ENCODE results near the gene MPC1.
"Not testable (repeated sequence)": the region's sequence is repeated elsewhere in the genome, so short reads cannot be mapped to it uniquely, and the experiment has no call there.

GRCh38 chr6:166392755-166393534 lies 10.2 kb upstream of the MPC1 start:
- not testable (repeated sequence) for TF ChIP-seq POLR2A (IDR thresholded peaks at IDR 0.05; ENCODE audit: low read length); GATA1 (IDR thresholded peaks at IDR 0.05; ENCODE audit: low read depth, low read length)

All from erythroblast (primary cell).